HL-60 (cell line): ENCODE data around the gene PLEKHG1.

Experiments used
- DNase-seq, 2 experiments: peaks; one replicate each; pipeline ENCODE4 v3.0.0-alpha.2; 2010 to 2020; ENCODE audit warnings: low read depth in 1 of 2, low spot score in 1 of 2
- H3K27ac ChIP-seq: fragments of 250-450 bp; sonication (Bioruptor Pico); replicated peaks from 2 replicates; pipeline ENCODE4 v1.5.1; 2020; ENCODE audit warnings: mild to moderate bottlenecking, moderate library complexity
- H3K27me3 ChIP-seq: fragments of 250-450 bp; sonication (Bioruptor Pico); 2 replicates; pipeline ENCODE4 v1.5.1; 2021; ENCODE audit warnings: mild to moderate bottlenecking, moderate library complexity; ENCODE audit not compliant: insufficient read depth, poor library complexity, severe bottlenecking
- H3K4me3 ChIP-seq: replicated peaks from 2 replicates; pipeline ENCODE4 v1.5.1; 2011; ENCODE audit warnings: mild to moderate bottlenecking, control low read depth, low read length; ENCODE audit not compliant: insufficient read depth
- GABPA ChIP-seq: IDR thresholded peaks from 2 replicates; pipeline ENCODE4 v1.6.1; 2012; ENCODE audit warnings: low read depth
- POLR2AphosphoS5 ChIP-seq: IDR thresholded peaks from 2 replicates; pipeline ENCODE4 v1.6.1; 2012; ENCODE audit warnings: low read depth
- SPI1 ChIP-seq: IDR thresholded peaks from 2 replicates; pipeline ENCODE4 v1.6.1; 2012; ENCODE audit warnings: low read depth, mild to moderate bottlenecking, borderline replicate concordance
- TF ChIP-seq, protein P1 (sequence below): IDR thresholded peaks from one replicate; pipeline ENCODE4 v1.5.1; 2011; ENCODE audit warnings: low read length, control low read depth, inconsistent platforms; ENCODE audit not compliant: insufficient read depth
- TF ChIP-seq, protein P2 (sequence below): IDR thresholded peaks from 2 replicates; pipeline ENCODE4 v1.6.1; 2012; ENCODE audit warnings: low read depth; ENCODE audit not compliant: insufficient replicate concordance

The PLEKHG1 gene

GRCh38 chr6:150617496-150618460 lies 18.1 kb downstream of the PLEKHG1 start:
- no peak overlapping the region for H3K4me3 ChIP-seq
- H3K27me3 ChIP-seq, result no peaks in the 10 kb centered on the region
- no peak for DNase-seq
- H3K27ac ChIP-seq, result no peak overlapping the region
- TF ChIP-seq SPI1 (no peak), POLR2AphosphoS5 (no peak), GABPA (no peak)
- TF ChIP-seq, protein P1, sequence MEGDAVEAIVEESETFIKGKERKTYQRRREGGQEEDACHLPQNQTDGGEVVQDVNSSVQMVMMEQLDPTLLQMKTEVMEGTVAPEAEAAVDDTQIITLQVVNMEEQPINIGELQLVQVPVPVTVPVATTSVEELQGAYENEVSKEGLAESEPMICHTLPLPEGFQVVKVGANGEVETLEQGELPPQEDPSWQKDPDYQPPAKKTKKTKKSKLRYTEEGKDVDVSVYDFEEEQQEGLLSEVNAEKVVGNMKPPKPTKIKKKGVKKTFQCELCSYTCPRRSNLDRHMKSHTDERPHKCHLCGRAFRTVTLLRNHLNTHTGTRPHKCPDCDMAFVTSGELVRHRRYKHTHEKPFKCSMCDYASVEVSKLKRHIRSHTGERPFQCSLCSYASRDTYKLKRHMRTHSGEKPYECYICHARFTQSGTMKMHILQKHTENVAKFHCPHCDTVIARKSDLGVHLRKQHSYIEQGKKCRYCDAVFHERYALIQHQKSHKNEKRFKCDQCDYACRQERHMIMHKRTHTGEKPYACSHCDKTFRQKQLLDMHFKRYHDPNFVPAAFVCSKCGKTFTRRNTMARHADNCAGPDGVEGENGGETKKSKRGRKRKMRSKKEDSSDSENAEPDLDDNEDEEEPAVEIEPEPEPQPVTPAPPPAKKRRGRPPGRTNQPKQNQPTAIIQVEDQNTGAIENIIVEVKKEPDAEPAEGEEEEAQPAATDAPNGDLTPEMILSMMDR, result no peak
- TF ChIP-seq, protein P2, sequence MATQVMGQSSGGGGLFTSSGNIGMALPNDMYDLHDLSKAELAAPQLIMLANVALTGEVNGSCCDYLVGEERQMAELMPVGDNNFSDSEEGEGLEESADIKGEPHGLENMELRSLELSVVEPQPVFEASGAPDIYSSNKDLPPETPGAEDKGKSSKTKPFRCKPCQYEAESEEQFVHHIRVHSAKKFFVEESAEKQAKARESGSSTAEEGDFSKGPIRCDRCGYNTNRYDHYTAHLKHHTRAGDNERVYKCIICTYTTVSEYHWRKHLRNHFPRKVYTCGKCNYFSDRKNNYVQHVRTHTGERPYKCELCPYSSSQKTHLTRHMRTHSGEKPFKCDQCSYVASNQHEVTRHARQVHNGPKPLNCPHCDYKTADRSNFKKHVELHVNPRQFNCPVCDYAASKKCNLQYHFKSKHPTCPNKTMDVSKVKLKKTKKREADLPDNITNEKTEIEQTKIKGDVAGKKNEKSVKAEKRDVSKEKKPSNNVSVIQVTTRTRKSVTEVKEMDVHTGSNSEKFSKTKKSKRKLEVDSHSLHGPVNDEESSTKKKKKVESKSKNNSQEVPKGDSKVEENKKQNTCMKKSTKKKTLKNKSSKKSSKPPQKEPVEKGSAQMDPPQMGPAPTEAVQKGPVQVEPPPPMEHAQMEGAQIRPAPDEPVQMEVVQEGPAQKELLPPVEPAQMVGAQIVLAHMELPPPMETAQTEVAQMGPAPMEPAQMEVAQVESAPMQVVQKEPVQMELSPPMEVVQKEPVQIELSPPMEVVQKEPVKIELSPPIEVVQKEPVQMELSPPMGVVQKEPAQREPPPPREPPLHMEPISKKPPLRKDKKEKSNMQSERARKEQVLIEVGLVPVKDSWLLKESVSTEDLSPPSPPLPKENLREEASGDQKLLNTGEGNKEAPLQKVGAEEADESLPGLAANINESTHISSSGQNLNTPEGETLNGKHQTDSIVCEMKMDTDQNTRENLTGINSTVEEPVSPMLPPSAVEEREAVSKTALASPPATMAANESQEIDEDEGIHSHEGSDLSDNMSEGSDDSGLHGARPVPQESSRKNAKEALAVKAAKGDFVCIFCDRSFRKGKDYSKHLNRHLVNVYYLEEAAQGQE, result no peak

DNA sequence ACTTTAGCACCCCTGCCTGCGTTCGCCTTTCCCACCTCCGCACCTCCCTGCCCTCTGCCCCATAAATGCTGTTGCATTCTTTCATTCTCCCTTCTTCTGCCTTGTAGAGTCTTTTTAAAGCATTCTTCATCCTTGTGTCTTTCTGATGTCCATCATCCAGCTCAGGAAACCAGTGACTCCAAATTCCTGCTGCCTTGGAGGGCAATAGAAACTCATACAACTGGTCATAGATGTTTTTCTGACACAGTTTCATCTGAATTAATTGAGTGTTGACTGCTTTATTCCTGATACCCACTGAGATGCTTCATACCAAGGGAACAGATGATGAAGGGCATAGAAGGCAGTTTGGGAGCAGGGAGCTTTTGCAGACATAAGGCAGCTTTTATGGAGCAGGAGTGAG lies 19.6 kb downstream of the PLEKHG1 start:
- H3K27me3 ChIP-seq, result no peaks in the 10 kb centered on the region
- H3K4me3 ChIP-seq, result no peak overlapping the region
- TF ChIP-seq, protein P2, result no peak
- TF ChIP-seq, protein P1, result no peak
- no peak for TF ChIP-seq POLR2AphosphoS5
- no peak for TF ChIP-seq SPI1
- TF ChIP-seq GABPA, result no peak
- no peak overlapping the region for H3K27ac ChIP-seq
- no peak for DNase-seq

DNA sequence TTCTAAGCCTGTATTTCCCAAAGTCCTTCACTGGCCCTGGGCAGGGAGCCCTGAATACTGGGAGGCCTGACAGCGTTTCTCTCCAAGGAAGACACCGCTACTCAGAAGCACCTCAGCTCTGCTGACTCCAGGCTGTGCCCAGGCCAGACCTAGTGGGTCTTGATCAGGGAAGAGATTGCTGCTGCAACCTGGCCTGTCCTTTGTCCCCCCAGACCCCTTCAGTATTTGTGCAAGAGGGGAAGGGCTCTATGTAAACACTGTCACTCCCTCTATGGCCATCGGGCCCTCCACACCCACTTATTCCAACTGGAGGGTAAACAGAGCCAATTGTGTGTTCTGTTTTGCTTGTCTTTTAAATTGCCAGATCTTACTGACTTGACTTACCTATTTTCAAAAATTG lies 20.6 kb downstream of the PLEKHG1 start:
- Histone ChIP-seq H3K4me3 (no peak overlapping the region), H3K27ac (no peak overlapping the region), H3K27me3 (no peaks in the 10 kb centered on the region)
- no peak for DNase-seq
- TF ChIP-seq POLR2AphosphoS5, result no peak
- TF ChIP-seq, protein P2, result no peak
- TF ChIP-seq, protein P1, result no peak
- TF ChIP-seq GABPA, result no peak
- TF ChIP-seq SPI1, result no peak
